Loucy (cell line): Measurements from ENCODE around the gene DOCK10.

ENCODE experiments used
- H2AFZ ChIP-seq: fragments of 200-600 bp; sonication (generic); 2 replicates; pipeline ENCODE4 v1.6.0; 2016; ENCODE audit warnings: antibody characterized with exemption, mild to moderate bottlenecking, low read length, moderate library complexity
- H3F3A ChIP-seq: fragments of 200-600 bp; 2 replicates; pipeline ENCODE4 v1.6.0; 2016; ENCODE audit warnings: antibody characterized with exemption, low read depth, mild to moderate bottlenecking
- H3K27me3 ChIP-seq: fragments of 200-600 bp; sonication (generic); 2 replicates; pipeline ENCODE4 v1.6.1; 2014; ENCODE audit warnings: low read length, mild to moderate bottlenecking; ENCODE audit not compliant: insufficient read depth, poor library complexity, severe bottlenecking
- H3K36me3 ChIP-seq: fragments of 200-600 bp; sonication (generic); 2 replicates; pipeline ENCODE4 v1.6.1; 2016; ENCODE audit warnings: low read length; ENCODE audit not compliant: insufficient read depth
- H3K4me1 ChIP-seq: fragments of 200-600 bp; sonication (generic); 2 replicates; pipeline ENCODE4 v1.5.1; 2014; ENCODE audit warnings: low read length, mild to moderate bottlenecking; ENCODE audit not compliant: insufficient read depth, poor library complexity, severe bottlenecking
- H3K4me2 ChIP-seq: fragments of 200-600 bp; sonication (generic); 2 replicates; pipeline ENCODE4 v1.6.0; 2014; ENCODE audit warnings: antibody characterized with exemption, low read length, low read depth, mild to moderate bottlenecking; ENCODE audit not compliant: poor library complexity, severe bottlenecking
- H3K4me3 ChIP-seq: fragments of 200-600 bp; sonication (generic); 2 replicates; pipeline ENCODE4 v1.5.1; 2014; ENCODE audit warnings: low read length, mild to moderate bottlenecking, mixed read lengths; ENCODE audit not compliant: poor library complexity, severe bottlenecking
- H3K79me2 ChIP-seq: fragments of 200-600 bp; sonication (generic); 2 replicates; pipeline ENCODE4 v1.6.1; 2014; ENCODE audit warnings: low read length; ENCODE audit not compliant: insufficient read depth
- H3K9ac ChIP-seq: fragments of 200-600 bp; sonication (generic); 2 replicates; pipeline ENCODE4 v1.6.0; 2014; ENCODE audit warnings: mild to moderate bottlenecking, low read depth, low read length, moderate library complexity; ENCODE audit not compliant: poor library complexity, severe bottlenecking
- H3K9me2 ChIP-seq: fragments of 200-600 bp; sonication (generic); replicated peaks from 2 replicates; pipeline ENCODE4 v1.6.1; 2016; ENCODE audit warnings: low read depth, low read length, mixed read lengths
- H3K9me3 ChIP-seq: fragments of 200-600 bp; sonication (generic); 2 replicates; pipeline ENCODE4 v1.6.1; 2014; ENCODE audit warnings: mild to moderate bottlenecking, antibody characterized with exemption, low read length, low read depth; ENCODE audit not compliant: insufficient read depth
- H4K20me1 ChIP-seq: fragments of 200-600 bp; sonication (generic); 2 replicates; pipeline ENCODE4 v1.6.0; 2014; ENCODE audit warnings: antibody characterized with exemption, low read length, mild to moderate bottlenecking; ENCODE audit not compliant: insufficient read depth, poor library complexity, severe bottlenecking
- CTCF ChIP-seq: fragments of 200-600 bp; sonication (generic); conservative IDR thresholded peaks from 2 replicates; pipeline ENCODE4 v1.5.1; 2014; ENCODE audit warnings: mild to moderate bottlenecking, antibody characterized with exemption, low read length
- EZH2phosphoT487 ChIP-seq: fragments of 200-600 bp; IDR thresholded peaks from 2 replicates; pipeline ENCODE4 v1.6.1; 2018; ENCODE audit warnings: antibody characterized with exemption, mild to moderate bottlenecking, moderate library complexity, borderline replicate concordance

DOCK10 gene

DNA sequence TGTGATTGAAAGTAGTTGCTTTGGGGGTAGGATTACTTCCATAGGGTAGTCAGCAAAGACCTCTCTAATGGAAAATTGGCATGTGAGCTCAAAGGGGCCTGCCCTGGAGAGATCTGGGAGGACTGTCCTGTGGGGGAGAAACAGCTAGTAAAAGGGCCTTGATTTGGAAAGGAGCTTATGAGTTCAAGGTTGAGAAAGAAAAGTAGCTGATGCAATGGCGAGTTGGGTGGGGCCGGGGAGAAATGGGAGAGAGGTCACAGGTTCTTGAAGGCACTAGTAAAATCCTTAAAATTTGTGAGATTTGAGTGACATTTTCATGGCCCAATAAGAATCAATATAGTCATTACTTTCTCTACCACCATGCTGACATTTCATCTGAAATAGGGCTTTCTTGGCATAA lies 244.1 kb downstream of the DOCK10 start:
- no peak overlapping the region for H3K4me3 ChIP-seq
- H3K27me3 ChIP-seq: no peaks in the 10 kb centered on the region
- no peak overlapping the region for H2AFZ ChIP-seq
- no peaks in the 10 kb centered on the region for H3K4me1 ChIP-seq
- H3F3A ChIP-seq: no peaks in the 10 kb centered on the region
- H3K36me3 ChIP-seq: peaks cover 91% of the 10 kb centered on the region; the same call in 1 of the 2 replicates
- TF ChIP-seq CTCF: no peak
- TF ChIP-seq EZH2phosphoT487: no peak
- H3K9me2 ChIP-seq: no peaks in the 10 kb centered on the region
- H3K4me2 ChIP-seq: no peak overlapping the region
- H4K20me1 ChIP-seq: no peaks in the 10 kb centered on the region
- H3K79me2 ChIP-seq: no peaks in the 10 kb centered on the region
- H3K9ac ChIP-seq: no peak overlapping the region
- H3K9me3 ChIP-seq: no peaks in the 10 kb centered on the region

DNA sequence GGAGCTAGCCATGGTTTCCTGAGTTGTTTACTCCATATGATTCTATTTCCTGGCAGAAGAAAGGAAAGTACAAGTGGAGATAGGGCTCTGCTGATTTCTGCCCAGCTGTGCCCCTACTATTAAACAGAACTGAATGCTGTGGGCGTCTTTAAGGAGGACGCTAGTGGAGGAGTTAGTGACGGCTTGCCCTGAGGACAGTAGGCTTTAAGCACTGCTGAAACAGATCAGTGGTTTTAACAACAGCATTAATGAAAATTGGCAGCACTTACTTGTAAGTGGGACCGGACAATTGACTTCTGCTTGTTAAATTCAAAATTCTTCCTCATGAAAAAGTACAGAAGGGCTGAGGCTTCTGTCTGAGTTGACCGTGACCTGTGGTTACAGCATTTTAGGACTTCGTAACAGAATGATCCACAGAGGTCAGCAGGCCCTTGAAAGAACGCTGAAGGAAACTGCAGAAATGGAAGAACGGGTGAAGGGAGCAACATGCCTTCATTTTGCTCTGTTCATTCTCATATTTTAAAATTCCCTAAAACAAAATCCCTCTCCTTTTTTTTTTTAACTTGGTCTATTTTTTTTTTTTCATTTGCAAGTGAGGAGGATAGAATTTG lies 245.5 kb downstream of the DOCK10 start:
- no peak for TF ChIP-seq CTCF
- no peak for TF ChIP-seq EZH2phosphoT487
- no peaks in the 10 kb centered on the region for H4K20me1 ChIP-seq
- H3K4me1 ChIP-seq: no peaks in the 10 kb centered on the region
- H3K9me3 ChIP-seq: no peaks in the 10 kb centered on the region
- H3K36me3 ChIP-seq: peaks cover 85% of the 10 kb centered on the region; the same call in 1 of the 2 replicates
- no peak overlapping the region for H3K4me2 ChIP-seq
- H3K9me2 ChIP-seq: no peaks in the 10 kb centered on the region
- no peak overlapping the region for H2AFZ ChIP-seq
- H3K27me3 ChIP-seq: no peaks in the 10 kb centered on the region
- no peaks in the 10 kb centered on the region for H3K79me2 ChIP-seq
- H3K9ac ChIP-seq: no peak overlapping the region
- H3K4me3 ChIP-seq: no peak overlapping the region
- H3F3A ChIP-seq: no peaks in the 10 kb centered on the region

DNA sequence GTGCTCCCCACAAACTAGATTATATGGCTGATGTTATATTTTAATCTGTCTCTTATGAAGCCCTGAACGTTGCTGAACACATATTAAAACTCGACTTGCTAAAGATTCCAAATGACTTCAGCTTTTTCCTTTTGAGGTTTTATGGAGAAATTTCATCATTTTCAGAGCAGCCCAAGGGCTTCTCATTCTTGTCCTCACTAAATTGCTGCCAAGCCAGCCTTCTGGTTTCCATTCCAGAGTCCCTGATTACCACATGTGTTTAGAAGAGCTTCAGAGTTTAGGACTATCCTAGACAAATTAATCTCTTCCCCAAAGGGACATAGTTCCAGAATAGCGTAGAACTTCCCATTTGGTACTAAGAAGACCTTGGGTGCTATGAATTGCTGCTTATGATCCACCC lies 248.3 kb downstream of the DOCK10 start:
- Histone ChIP-seq H2AFZ (no peak overlapping the region), H3K27me3 (no peaks in the 10 kb centered on the region), H3K4me3 (no peak overlapping the region), H3F3A (no peaks in the 10 kb centered on the region), H4K20me1 (no peaks in the 10 kb centered on the region), H3K36me3 (peaks cover 70% of the 10 kb centered on the region; the same call in 1 of the 2 replicates), H3K79me2 (no peaks in the 10 kb centered on the region), H3K9ac (no peak overlapping the region), H3K9me2 (no peaks in the 10 kb centered on the region), H3K9me3 (no peaks in the 10 kb centered on the region), H3K4me1 (no peaks in the 10 kb centered on the region), H3K4me2 (no peak overlapping the region)
- TF ChIP-seq CTCF (no peak), EZH2phosphoT487 (no peak)
